GM19099 (cell line): ENCODE data around the gene BCR.

Experiments
- POLR2A ChIP-seq: IDR thresholded peaks from 3 replicates; pipeline ENCODE4 v1.6.1; 2011; ENCODE audit warnings: low read depth; ENCODE audit not compliant: insufficient read length; ENCODE audit errors: extremely low read depth

The BCR gene

GRCh38 chr22:23256986-23257888, 76.9 kb downstream of the BCR start:
- no peak for TF ChIP-seq POLR2A

GRCh38 chr22:23257889-23258825, 77.8 kb downstream of the BCR start:
- no peak for TF ChIP-seq POLR2A

- TF ChIP-seq POLR2A = no peak
These were observed 78.5 kb downstream of the BCR start for GRCh38 chr22:23258826-23259170.

GRCh38 chr22:23259916-23260644, 79.8 kb downstream of the BCR start:
- TF ChIP-seq POLR2A = no peak

- no peak for TF ChIP-seq POLR2A
These were observed 80.6 kb downstream of the BCR start for GRCh38 chr22:23260645-23261581.

GRCh38 chr22:23261900-23262450, 81.7 kb downstream of the BCR start:
- TF ChIP-seq POLR2A = no peak

- no peak for TF ChIP-seq POLR2A
These were observed 82.4 kb downstream of the BCR start for GRCh38 chr22:23262518-23263332.

- no peak for TF ChIP-seq POLR2A
These were observed 83.6 kb downstream of the BCR start for GRCh38 chr22:23263651-23264555.

- TF ChIP-seq POLR2A = no peak
These were observed 84.5 kb downstream of the BCR start for GRCh38 chr22:23264610-23265367.

GRCh38 chr22:23265368-23265700, 85.0 kb downstream of the BCR start:
- TF ChIP-seq POLR2A = no peak

GRCh38 chr22:23266780-23267179, 86.5 kb downstream of the BCR start:
- no peak for TF ChIP-seq POLR2A
